MM.1S (cell line): ENCODE results near the gene SH3PXD2A.

ENCODE experiments used
- CTCF ChIP-seq: fragments of 300-600 bp; sonication (generic); IDR thresholded peaks from 2 replicates; pipeline ENCODE4 v1.5.1; 2016; ENCODE audit warnings: antibody characterized with exemption, low read length, mixed read lengths
- EZH2 ChIP-seq: fragments of 300-600 bp; sonication (generic); optimal IDR thresholded peaks from 2 replicates; pipeline ENCODE3; 2017; ENCODE audit warnings: low read depth, mild to moderate bottlenecking, antibody characterized with exemption, low read length, mixed read lengths
- EZH2phosphoT487 ChIP-seq: fragments of 300-600 bp; sonication (generic); IDR thresholded peaks from 2 replicates; pipeline ENCODE4 v1.6.1; 2018; ENCODE audit warnings: antibody characterized with exemption, low read length

GRCh38 chr10:103616705-103617601, 238.4 kb downstream of the SH3PXD2A start:
- TF ChIP-seq CTCF (no peak), EZH2phosphoT487 (no peak), EZH2 (no peak)
